ENCODE measurements around the gene IFIT1B.

- TF ChIP-seq POLR2AphosphoS5 (IDR thresholded peaks at IDR 0.05; ENCODE audit: low read depth, low read length) = no peak
- no peak for TF ChIP-seq TAF1 (IDR thresholded peaks at IDR 0.05; ENCODE audit: borderline replicate concordance, insufficient read depth, low read length)
- TF ChIP-seq SIN3A (IDR thresholded peaks at IDR 0.05; ENCODE audit: borderline replicate concordance, insufficient read depth, low read length) = no peak
- TF ChIP-seq REST (IDR thresholded peaks at IDR 0.05; ENCODE audit: insufficient read depth in 1 of 2, low read depth in 2 of 2, low read length in 2 of 2) = no peak
- no peak for TF ChIP-seq FOXP2 (optimal IDR thresholded peaks at IDR 0.05; ENCODE audit: borderline replicate concordance, extremely low read depth, extremely low read length, insufficient read depth)
Observed at GRCh38 chr10:89347701-89348457, 30.0 kb upstream of the IFIT1B start.

All from PFSK-1 (cell line).